ENCODE data around the gene CYYR1. TPM values are rescaled to one million over a fixed set of nuclear protein-coding genes. Genes with fewer than 3 reads are reported as not detected.

Gene CYYR1
- total RNA-seq, 2 experiments from 2014 or later = not detected

- Mint-ChIP-seq H3K4me3 (no peak overlapping the region), H3K9me3 (no peaks in the 10 kb centered on the region), H3K4me1 (no peaks in the 10 kb centered on the region), H3K36me3 (no peaks in the 10 kb centered on the region), H3K27me3 (no peaks in the 10 kb centered on the region), H3K27ac (no peak overlapping the region)
- no peak for ATAC-seq (ENCODE audit: low read depth)
- DNase-seq = no peak
- POLR2A ChIA-PET = no interaction called here
These were observed 33.5 kb downstream of the CYYR1 start for GRCh38 chr21:26539566-26539965.

- no peak for ATAC-seq (ENCODE audit: low read depth)
- Mint-ChIP-seq H3K36me3 (no peaks in the 10 kb centered on the region), H3K27ac (no peak overlapping the region), H3K9me3 (no peaks in the 10 kb centered on the region), H3K4me1 (no peaks in the 10 kb centered on the region), H3K4me3 (no peak overlapping the region), H3K27me3 (no peaks in the 10 kb centered on the region)
- POLR2A ChIA-PET = no interaction called here
- no peak for DNase-seq
These were observed 38.6 kb downstream of the CYYR1 start for GRCh38 chr21:26534517-26534916.

GRCh38 chr21:26532208-26532607 lies 40.9 kb downstream of the CYYR1 start:
- H3K27ac Mint-ChIP-seq = no peak overlapping the region
- no peaks in the 10 kb centered on the region for H3K36me3 Mint-ChIP-seq
- POLR2A ChIA-PET = no interaction called here
- ATAC-seq (ENCODE audit: low read depth) = no peak
- H3K9me3 Mint-ChIP-seq = no peaks in the 10 kb centered on the region
- H3K27me3 Mint-ChIP-seq = no peaks in the 10 kb centered on the region
- H3K4me3 Mint-ChIP-seq = no peak overlapping the region
- H3K4me1 Mint-ChIP-seq = no peaks in the 10 kb centered on the region
- DNase-seq = no peak

GRCh38 chr21:26529526-26529925 lies 43.6 kb downstream of the CYYR1 start:
- Mint-ChIP-seq H3K4me3 (no peak overlapping the region), H3K4me1 (no peaks in the 10 kb centered on the region), H3K27ac (no peak overlapping the region), H3K27me3 (no peaks in the 10 kb centered on the region), H3K36me3 (no peaks in the 10 kb centered on the region), H3K9me3 (no peaks in the 10 kb centered on the region)
- POLR2A ChIA-PET = no interaction called here
- no peak for ATAC-seq (ENCODE audit: low read depth)
- no peak for DNase-seq

GRCh38 chr21:26528882-26529281 lies 44.2 kb downstream of the CYYR1 start:
- Mint-ChIP-seq H3K27me3 (no peaks in the 10 kb centered on the region), H3K27ac (no peak overlapping the region), H3K36me3 (no peaks in the 10 kb centered on the region), H3K4me3 (no peak overlapping the region), H3K4me1 (no peaks in the 10 kb centered on the region), H3K9me3 (no peaks in the 10 kb centered on the region)
- POLR2A ChIA-PET = no interaction called here
- ATAC-seq (ENCODE audit: low read depth) = no peak
- no peak for DNase-seq

- peaks cover 7% of the 10 kb centered on the region for H3K9me3 Mint-ChIP-seq
- ATAC-seq (ENCODE audit: low read depth) (no peak), DNase-seq (no peak)
- POLR2A ChIA-PET = no interaction called here
- H3K27me3 Mint-ChIP-seq = no peaks in the 10 kb centered on the region
- H3K4me3 Mint-ChIP-seq = no peak overlapping the region
- no peaks in the 10 kb centered on the region for H3K4me1 Mint-ChIP-seq
- no peaks in the 10 kb centered on the region for H3K36me3 Mint-ChIP-seq
- no peak overlapping the region for H3K27ac Mint-ChIP-seq
These were observed 50.4 kb downstream of the CYYR1 start for GRCh38 chr21:26522704-26523103.

GRCh38 chr21:26519142-26519541 lies 53.9 kb downstream of the CYYR1 start:
- Mint-ChIP-seq H3K27ac (no peak overlapping the region), H3K27me3 (no peaks in the 10 kb centered on the region), H3K4me3 (no peak overlapping the region), H3K36me3 (no peaks in the 10 kb centered on the region), H3K4me1 (no peaks in the 10 kb centered on the region), H3K9me3 (peaks cover 7% of the 10 kb centered on the region)
- DNase-seq (no peak), ATAC-seq (ENCODE audit: low read depth) (no peak)
- POLR2A ChIA-PET = no interaction called here

- no peak for ATAC-seq (ENCODE audit: low read depth)
- no peaks in the 10 kb centered on the region for H3K36me3 Mint-ChIP-seq
- POLR2A ChIA-PET = no interaction called here
- H3K27ac Mint-ChIP-seq = no peak overlapping the region
- H3K4me1 Mint-ChIP-seq = no peaks in the 10 kb centered on the region
- DNase-seq = no peak
- peaks cover 8% of the 10 kb centered on the region for H3K9me3 Mint-ChIP-seq
- no peaks in the 10 kb centered on the region for H3K27me3 Mint-ChIP-seq
- H3K4me3 Mint-ChIP-seq = no peak overlapping the region
These were observed 57.8 kb downstream of the CYYR1 start for GRCh38 chr21:26515257-26515656.

- H3K9me3 Mint-ChIP-seq = peaks cover 5% of the 10 kb centered on the region
These were observed 59.9 kb downstream of the CYYR1 start for GRCh38 chr21:26513212-26513611.

GRCh38 chr21:26512664-26513063 lies 60.4 kb downstream of the CYYR1 start:
- Mint-ChIP-seq H3K4me3 (no peak overlapping the region), H3K27ac (no peak overlapping the region), H3K36me3 (no peaks in the 10 kb centered on the region), H3K9me3 (peaks cover 2% of the 10 kb centered on the region), H3K4me1 (no peaks in the 10 kb centered on the region), H3K27me3 (no peaks in the 10 kb centered on the region)
- POLR2A ChIA-PET = no interaction called here
- DNase-seq = no peak
- no peak for ATAC-seq (ENCODE audit: low read depth)

More at GRCh38 chr21:26513212-26513611, 59.9 kb downstream of the CYYR1 start:
- POLR2A ChIA-PET = no interaction called here
- Mint-ChIP-seq H3K27ac (no peak overlapping the region), H3K36me3 (no peaks in the 10 kb centered on the region), H3K27me3 (no peaks in the 10 kb centered on the region), H3K4me3 (no peak overlapping the region), H3K4me1 (no peaks in the 10 kb centered on the region)
- DNase-seq = no peak
- ATAC-seq (ENCODE audit: low read depth) = no peak

- H3K4me3 Mint-ChIP-seq = no peak overlapping the region
- no peak for DNase-seq
- POLR2A ChIA-PET = no interaction called here
- no peaks in the 10 kb centered on the region for H3K4me1 Mint-ChIP-seq
- H3K9me3 Mint-ChIP-seq = peaks cover 2% of the 10 kb centered on the region
- no peak overlapping the region for H3K27ac Mint-ChIP-seq
- ATAC-seq (ENCODE audit: low read depth) = no peak
- no peaks in the 10 kb centered on the region for H3K27me3 Mint-ChIP-seq
- H3K36me3 Mint-ChIP-seq = no peaks in the 10 kb centered on the region
These were observed 64.2 kb downstream of the CYYR1 start for GRCh38 chr21:26508903-26509302.

- POLR2A ChIA-PET = no interaction called here
- Mint-ChIP-seq H3K27ac (no peak overlapping the region), H3K27me3 (no peaks in the 10 kb centered on the region), H3K36me3 (no peaks in the 10 kb centered on the region), H3K4me1 (no peaks in the 10 kb centered on the region), H3K9me3 (no peaks in the 10 kb centered on the region), H3K4me3 (no peak overlapping the region)
- ATAC-seq (ENCODE audit: low read depth) (no peak), DNase-seq (no peak)
These were observed 66.1 kb downstream of the CYYR1 start for GRCh38 chr21:26506956-26507355.

- Mint-ChIP-seq H3K27me3 (no peaks in the 10 kb centered on the region), H3K27ac (no peak overlapping the region), H3K4me1 (no peaks in the 10 kb centered on the region), H3K36me3 (no peaks in the 10 kb centered on the region), H3K9me3 (no peaks in the 10 kb centered on the region), H3K4me3 (no peak overlapping the region)
- no peak for ATAC-seq (ENCODE audit: low read depth)
- no peak for DNase-seq
- POLR2A ChIA-PET = no interaction called here
These were observed 67.9 kb downstream of the CYYR1 start for GRCh38 chr21:26505211-26505610.

- Mint-ChIP-seq H3K9me3 (no peaks in the 10 kb centered on the region), H3K4me1 (no peaks in the 10 kb centered on the region), H3K36me3 (no peaks in the 10 kb centered on the region), H3K4me3 (no peak overlapping the region), H3K27me3 (no peaks in the 10 kb centered on the region), H3K27ac (no peak overlapping the region)
- POLR2A ChIA-PET = no interaction called here
- no peak for DNase-seq
- ATAC-seq (ENCODE audit: low read depth) = no peak
These were observed 69.7 kb downstream of the CYYR1 start for GRCh38 chr21:26503414-26503813.

GRCh38 chr21:26501495-26502021 lies 71.5 kb downstream of the CYYR1 start:
- no peak overlapping the region for H3K27ac Mint-ChIP-seq
- H3K4me3 Mint-ChIP-seq = no peak overlapping the region
- DNase-seq = no peak
- no peaks in the 10 kb centered on the region for H3K27me3 Mint-ChIP-seq
- H3K4me1 Mint-ChIP-seq = no peaks in the 10 kb centered on the region
- POLR2A ChIA-PET = no interaction called here
- no peaks in the 10 kb centered on the region for H3K9me3 Mint-ChIP-seq
- ATAC-seq (ENCODE audit: low read depth) = no peak
- H3K36me3 Mint-ChIP-seq = no peaks in the 10 kb centered on the region

All from activated naive CD8-positive, alpha-beta T cell treated with anti-CD3 and anti-CD28 coated beads, Interleukin-2, amount 10 ng/mL, durations not matched to agents 7 days and 5 days (primary cell).